DMS53 (cell line): Measurements from ENCODE around the gene EXOSC6.
"Not testable (repeated sequence)": the region's sequence is repeated elsewhere in the genome, so short reads cannot be mapped to it uniquely, and the experiment has no call there.

ENCODE experiments used
- DNase-seq: peaks from one replicate; lab custom pipeline; 2025; lab: John Stamatoyannopoulos, UW

Gene EXOSC6

DNA sequence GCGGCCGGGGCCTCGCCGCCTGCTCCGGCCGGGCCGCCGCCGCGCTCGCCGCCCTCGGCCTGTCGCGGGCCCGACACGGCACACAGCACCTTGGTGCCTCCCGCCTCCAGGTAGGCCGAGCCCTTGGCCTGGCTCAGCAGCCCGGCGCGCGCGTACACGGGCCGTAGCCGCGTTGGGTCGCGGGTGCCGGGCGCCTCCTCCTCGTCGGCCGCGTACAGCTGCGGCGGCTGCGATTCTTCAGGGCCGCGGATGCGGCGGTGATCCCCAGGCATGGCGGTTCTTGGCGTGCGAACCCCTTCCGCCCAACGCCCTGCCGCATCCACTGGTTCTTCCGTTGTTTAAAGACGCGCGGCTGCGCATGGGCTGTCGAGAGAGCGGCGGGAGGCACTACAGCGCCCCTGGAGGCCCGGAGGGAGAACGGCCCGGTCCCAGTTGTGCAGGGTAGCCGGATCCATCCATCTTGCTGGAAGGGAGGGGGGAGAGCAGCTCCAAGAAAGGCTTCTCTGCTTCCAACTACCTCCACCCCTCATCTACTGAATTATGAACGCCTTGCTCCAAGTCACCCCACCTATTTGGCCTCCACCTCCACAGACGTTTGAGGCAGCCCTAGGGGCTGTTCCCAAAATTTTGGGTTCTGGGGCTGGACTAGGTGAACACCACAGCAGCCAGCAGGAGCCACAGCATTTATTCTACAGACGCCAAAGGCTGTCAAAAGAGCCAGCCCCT lies at the start of gene EXOSC6:
Gene EXOSC6 (minus strand): TSS at position 312 of the 726 bp plus-strand sequence. CDS start 40 bp downstream, at position 272.
- peak; percentile 96 for DNase-seq

- no peak for DNase-seq
These were observed 49.4 kb upstream of the EXOSC6 start for GRCh38 chr16:70301121-70301520.

DNA sequence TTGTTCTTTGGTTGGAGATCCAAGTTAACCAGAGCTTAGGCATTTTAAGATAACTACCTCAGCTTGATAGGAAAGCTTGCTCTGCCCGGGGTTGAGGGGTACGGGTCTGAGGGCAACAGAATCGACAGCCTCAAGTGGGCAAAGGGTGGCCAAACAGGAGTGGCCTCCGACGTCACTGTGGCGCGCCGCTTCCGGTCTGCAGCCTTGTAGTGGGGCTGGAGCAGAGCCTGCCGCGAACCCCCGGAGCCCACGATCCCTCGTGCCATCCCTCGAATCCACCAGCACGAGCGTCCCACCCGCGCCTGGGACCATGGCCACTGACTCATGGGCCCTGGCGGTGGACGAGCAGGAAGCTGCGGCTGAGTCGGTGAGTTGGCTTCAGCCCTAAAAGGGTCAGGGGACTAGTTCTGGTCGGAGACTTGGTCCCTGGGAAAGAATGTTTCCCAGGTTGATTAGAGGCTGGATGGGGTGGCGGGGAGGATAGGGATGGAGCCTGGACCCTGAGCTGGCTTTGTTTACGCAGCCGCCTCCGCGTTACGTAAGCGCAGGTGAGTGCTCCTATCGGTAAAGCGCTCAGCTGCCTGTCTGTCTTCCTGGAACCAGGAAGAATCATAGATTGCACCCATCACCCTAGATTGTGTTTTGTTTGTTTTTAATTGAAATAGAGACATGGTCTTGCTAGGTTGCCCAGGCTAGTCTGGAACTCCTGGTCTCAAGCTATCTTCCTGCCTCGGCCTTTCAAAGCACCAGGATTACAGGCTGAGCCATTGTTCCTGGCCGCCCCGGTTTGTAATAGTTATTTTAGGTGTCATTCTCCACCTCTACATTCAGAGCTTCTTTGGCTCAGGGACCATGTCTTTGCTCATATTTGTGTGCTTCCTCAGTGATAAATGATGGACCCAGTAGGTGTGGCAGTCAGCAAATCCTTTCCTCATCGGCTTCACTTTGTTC lies 47.5 kb upstream of the EXOSC6 start, which contains the start of gene DDX19B:
Gene DDX19B (plus strand): TSS at position 199 of the 951 bp plus-strand sequence. CDS start 112 bp downstream, at position 311.
- DNase-seq: peak; percentile 93

- no peak for DNase-seq
These were observed 43.9 kb upstream of the EXOSC6 start for GRCh38 chr16:70295634-70296033.

DNA sequence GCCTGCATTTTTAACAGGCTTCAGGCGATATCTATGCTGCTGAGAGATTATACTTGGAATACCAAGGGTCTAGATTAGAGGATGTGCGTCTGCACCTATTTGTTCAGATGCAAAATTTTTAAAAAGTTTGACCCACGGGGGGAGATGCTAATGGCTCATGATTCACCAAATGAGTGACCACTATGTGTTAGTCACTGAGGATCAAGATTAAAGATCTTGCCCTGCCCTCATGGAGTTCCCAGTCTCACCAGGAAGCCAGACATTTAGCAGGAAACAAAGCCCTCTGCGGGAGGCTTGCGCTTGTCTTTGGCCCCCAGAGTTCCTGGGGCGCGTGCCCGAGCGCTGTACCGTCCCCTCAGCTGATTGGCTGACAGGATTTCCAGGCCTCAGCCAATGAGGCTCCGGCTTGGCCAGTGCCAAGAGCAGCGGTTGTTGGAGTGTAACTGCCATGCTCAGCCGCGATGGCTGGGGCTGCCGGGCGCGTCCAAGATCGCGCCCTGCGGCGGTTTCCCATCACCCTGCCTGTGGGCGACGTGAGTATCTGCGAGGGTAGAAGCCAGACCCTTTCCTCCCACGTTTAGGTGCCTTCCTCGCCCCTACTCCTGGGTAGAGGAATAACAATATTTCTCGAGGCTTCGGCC lies 42.8 kb upstream of the EXOSC6 start:
- DNase-seq: no peak

GRCh38 chr16:70292148-70292547 lies 40.4 kb upstream of the EXOSC6 start:
- not testable (repeated sequence) for DNase-seq

GRCh38 chr16:70290949-70291519 lies 39.3 kb upstream of the EXOSC6 start:
- DNase-seq: no peak

DNA sequence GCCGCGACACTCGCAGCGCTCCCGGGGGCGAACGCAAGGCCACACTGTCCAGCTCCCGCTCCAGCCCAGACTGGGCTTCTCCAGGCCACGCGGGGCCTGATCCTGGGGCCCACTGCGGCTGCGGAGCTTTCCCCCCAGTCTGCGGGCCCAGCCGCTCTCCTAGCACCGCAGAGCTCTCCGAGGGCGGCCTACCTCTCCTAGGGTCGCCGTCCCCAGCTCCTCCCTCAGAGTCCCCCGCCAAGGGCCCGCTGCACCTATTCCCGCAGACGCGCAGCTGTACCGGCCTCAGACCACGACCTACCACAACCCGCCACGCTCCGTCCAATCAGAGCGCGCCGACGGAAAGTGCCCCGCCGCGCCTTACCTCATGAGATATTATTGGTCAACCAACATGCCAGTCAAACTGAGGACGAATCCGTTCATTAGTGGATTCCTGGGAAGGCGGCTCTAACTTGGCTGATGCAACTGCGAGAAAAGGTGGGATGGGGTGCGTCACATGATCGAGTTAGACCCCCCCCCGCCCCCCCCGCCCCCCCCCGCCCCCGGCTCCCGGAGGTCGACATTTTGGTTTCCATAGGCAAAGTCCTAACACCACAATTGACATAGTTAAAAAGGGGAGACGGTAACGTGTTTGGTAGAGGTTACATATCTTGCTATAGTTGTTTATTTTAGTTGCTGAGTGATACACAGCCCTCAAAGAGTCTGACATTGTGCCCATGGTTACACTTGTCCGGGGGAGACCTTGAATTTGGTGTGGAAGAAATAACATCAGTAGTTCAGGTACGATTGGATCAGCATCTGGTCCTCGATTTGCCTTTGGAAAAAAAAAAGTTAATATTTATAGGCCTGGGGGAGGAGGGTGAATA lies 37.7 kb upstream of the EXOSC6 start, which contains the start of gene AARS1:
Gene AARS1 (minus strand): TSS at position 278 of the 866 bp plus-strand sequence. CDS start 6,743 bp downstream, outside the sequence.
- DNase-seq: peak; percentile 99

DNA sequence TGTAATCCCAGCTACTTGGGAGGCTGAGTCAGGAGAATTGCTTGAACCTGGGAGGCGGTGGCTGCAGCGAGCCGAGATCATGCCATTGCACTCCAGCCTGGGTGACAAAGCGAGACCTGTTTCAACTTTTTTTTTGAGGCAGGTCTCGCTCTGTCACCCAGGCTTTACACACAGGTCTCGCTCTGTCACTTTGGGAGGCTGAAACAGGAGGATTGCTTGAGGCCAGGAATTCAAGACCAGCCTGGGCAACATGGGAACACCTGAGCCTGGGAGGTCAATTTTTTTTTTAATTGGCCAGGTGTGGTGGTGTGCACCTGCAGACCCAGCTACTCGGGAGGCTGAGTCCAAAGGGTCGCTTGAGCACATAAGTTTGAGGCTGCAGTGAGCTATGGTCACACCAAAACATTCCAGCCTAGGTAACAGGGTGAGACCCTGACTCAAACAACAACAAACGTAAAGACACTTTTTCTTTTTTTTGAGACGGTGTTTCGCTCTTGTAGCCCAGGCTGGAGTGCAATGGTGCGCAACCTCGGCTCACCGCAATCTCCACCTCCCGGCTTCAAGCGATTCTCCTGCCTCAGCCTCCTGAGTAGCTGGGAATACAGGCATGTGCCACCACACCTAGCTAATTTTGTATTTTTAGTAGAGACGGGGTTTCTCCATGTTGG lies 35.7 kb upstream of the EXOSC6 start:
- DNase-seq: peak; percentile 18

DNA sequence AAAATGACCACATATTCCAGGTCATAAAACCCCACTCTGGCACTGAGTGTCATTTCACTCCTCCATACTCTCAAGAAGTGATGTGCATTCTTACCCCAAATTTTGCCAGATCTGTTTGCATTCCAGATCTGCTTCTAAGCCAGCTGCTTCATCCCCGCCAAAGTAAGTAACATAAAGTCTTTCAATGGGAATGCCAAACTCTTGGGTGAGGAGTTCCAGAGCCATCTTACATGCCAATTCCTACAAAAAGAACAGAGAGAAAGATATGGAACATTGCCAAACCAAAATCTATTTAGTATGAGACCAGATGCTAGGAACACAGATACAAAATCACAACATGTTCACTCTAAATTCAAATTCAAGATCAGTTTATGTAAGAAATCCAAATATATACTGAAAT lies 24.7 kb upstream of the EXOSC6 start:
- no peak for DNase-seq

DNA sequence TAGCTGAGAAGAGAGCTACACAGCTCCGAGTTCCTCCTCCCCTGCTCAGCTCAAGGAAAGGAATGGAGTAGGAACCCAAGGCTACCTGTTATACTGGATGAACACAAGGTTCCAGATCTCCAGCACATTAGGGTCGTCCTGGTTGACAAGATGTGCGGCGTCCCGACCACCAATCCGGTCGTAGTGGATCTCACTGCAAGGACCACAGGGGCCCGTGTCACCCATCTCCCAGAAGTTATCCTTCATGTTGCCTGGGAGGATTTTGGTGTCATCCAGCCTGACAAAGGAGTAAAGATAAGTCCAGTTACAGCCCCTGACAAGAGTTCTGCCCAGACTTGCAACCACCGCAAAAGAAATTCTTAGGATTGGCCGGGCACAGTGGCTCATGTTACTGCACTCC lies 20.0 kb upstream of the EXOSC6 start:
- DNase-seq: no peak

DNA sequence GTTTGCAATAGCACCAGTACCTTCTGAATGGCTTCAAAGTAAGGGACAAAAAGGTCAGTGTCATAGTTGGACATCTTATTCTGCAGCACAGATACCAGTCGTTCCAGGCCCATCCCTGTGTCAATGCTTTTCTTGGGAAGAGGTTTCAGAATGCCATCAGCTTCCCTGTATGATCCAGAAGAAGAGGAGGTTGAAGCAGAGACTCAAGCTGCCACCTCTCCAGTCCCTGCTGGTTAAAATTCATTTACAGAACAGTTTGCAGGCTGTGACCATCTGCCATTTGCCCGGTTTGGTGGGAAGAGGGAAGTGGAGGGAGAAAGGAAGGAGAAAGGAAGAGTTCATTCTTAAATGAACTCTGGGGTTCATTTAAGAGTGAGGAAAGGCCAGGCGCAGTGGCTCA lies 18.4 kb upstream of the EXOSC6 start:
- DNase-seq: no peak

DNA sequence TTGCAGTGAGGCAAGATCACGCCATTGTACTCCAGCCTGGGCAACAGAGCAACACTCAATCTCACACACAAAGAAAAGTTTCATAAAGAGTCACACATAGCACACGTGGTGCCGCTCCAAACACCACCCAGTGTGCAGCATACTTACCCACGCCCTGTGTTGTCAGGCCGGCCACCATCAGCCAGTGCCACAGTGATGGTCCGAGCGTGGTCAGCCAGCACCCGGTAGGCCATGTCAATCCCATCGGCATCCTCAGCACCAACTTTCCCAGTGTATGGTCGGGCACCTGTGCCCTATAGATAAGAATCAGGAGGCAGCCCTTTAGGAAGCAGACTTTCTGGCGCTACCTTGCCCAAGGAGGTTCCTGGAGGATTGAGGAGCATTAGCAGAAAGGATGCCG lies 17.7 kb upstream of the EXOSC6 start:
- no peak for DNase-seq

GRCh38 chr16:70267922-70268321 lies 16.2 kb upstream of the EXOSC6 start:
- DNase-seq: not testable (repeated sequence)

- peak; percentile 68 for DNase-seq
These were observed 15.8 kb upstream of the EXOSC6 start for GRCh38 chr16:70267516-70267915.

- not testable (repeated sequence) for DNase-seq
These were observed 8.2 kb upstream of the EXOSC6 start for GRCh38 chr16:70259903-70260302.

GRCh38 chr16:70258946-70259345 lies 7.2 kb upstream of the EXOSC6 start:
- DNase-seq: no peak

DNA sequence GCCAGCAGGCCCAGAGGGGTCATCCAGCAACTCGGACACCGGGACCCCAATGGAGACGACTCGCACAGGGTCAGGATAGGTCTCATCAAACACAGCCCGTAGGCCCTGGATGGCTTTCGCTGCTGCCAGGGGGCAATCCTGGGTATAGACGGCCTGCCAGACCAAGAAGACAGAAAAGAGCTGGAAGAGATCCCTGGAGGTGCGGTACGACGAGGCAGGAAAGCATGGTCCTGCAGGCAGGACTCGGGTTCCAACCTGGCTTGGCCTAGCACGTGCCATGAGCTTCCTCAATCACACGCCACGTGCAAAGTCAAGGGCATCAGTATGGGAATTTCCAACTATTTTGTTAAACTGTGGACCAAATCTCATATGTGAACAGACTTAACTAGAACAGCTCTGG lies 6.3 kb upstream of the EXOSC6 start:
- DNase-seq: no peak

GRCh38 chr16:70257391-70257790 lies 5.7 kb upstream of the EXOSC6 start:
- no peak for DNase-seq

- no peak for DNase-seq
These were observed 3.8 kb upstream of the EXOSC6 start for GRCh38 chr16:70255574-70255973.
